ENCODE results near the gene RPAIN. TPM values are rescaled to one million over a fixed set of nuclear protein-coding genes. Genes with fewer than 3 reads are reported as not detected.

Gene RPAIN
- total and polyA plus RNA-seq, 2 of the 8 experiments (the other 6 are each of a cell fraction or from before 2014, with no cell fraction given), result 54.5 to 57.7 TPM

DNA sequence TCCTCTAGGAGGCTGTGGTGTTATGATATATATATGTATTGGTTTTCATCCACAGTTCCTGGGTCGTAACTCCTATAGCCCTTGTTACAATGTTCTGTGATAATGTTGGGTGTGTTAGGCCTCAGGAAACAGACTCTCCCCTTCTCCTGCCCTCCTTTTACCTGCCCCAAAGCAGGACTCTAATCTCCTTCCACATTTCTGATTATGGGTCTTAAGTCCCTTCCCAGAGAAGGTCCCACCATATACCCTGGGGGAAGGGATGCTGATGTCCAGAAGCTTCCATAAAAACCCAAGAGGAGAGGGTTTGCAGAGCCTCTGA, 19.4 kb downstream of the RPAIN start:
- ChIA-PET CTCF (ENCODE audit: partially characterized antibody) (interaction anchor here (0.6 to 3.1 kb wide), 16 partner anchors 8 to 83 kb away, joined by 3 to 18 read pairs (median 4); partner anchors contain the start of gene DHX33), POLR2A (ENCODE audit: partially characterized antibody) (interaction anchor here (0.9 to 21.2 kb wide), 14 partner anchors 9 to 82 kb away, joined by 3 to 228 read pairs (median 4); partner anchors contain the start of genes DERL2, DHX33, MIS12 and NUP88)
- H3K9me3 ChIP-seq (ENCODE audit: insufficient read depth in 2 of 2, low read depth in 1 of 2, low read length in 1 of 2), result no peaks in the 10 kb centered on the region
- H2BK20ac ChIP-seq (ENCODE audit: low read length), result no peak overlapping the region
- no peak overlapping the region for H3K9ac ChIP-seq (replicated peaks in 1 of 4; ENCODE audit: extremely low read depth in 1 of 4, low read depth in 3 of 4, low read length in 3 of 4)
- peaks cover 5 to 23% of the 10 kb centered on the region in 2 experiments for H4K20me1 ChIP-seq (replicated peaks in 1 of 2; ENCODE audit: control insufficient read depth in 1 of 2, insufficient read depth in 2 of 2, low read length in 2 of 2)
- H3K56ac ChIP-seq (replicated peaks; ENCODE audit: insufficient read length, low read depth, low read length), result no peak overlapping the region
- DNase-seq (ENCODE audit: low read depth in 1 of 2, low spot score in 2 of 2) (no peak), FAIRE-seq (no peak)
- no peak overlapping the region for H4K5ac ChIP-seq (ENCODE audit: insufficient read length, low read depth, low read length)
- no peak overlapping the region for H2BK5ac ChIP-seq (ENCODE audit: low read depth, low read length)
- no peak overlapping the region for H2AK5ac ChIP-seq (ENCODE audit: low read depth, low read length)
- peak overlapping the region in 3 of 4 experiments; percentile 10 to 99 (median 22); a peak in 4 of 8 replicates for H3K4me3 ChIP-seq (ENCODE audit: extremely low read depth in 1 of 4, insufficient read depth in 2 of 4, low read depth in 3 of 4, low read length in 4 of 4)
- H3K4me1 ChIP-seq (replicated peaks in 1 of 4; ENCODE audit: control insufficient read depth in 3 of 4, insufficient read depth in 4 of 4, low read length in 3 of 4), result no peaks in the 10 kb centered on the region; a peak in 1 of 7 replicates
- peaks cover 8% of the 10 kb centered on the region for H3K79me1 ChIP-seq (ENCODE audit: low read depth, low read length)
- H2BK15ac ChIP-seq (ENCODE audit: low read length), result no peak overlapping the region
- H3K27me3 ChIP-seq (replicated peaks in 1 of 4; ENCODE audit: control insufficient read depth in 3 of 4, extremely low read depth in 1 of 4, insufficient read depth in 3 of 4, low read length in 3 of 4), result no peaks in the 10 kb centered on the region
- WGBS, 2 experiments (ENCODE audit: extremely low coverage in 1 of 2, insufficient coverage in 1 of 2, insufficient read length in 1 of 2, insufficient replicate concordance in 2 of 2, low coverage in 1 of 2, low lambda C conversion rate in 2 of 2, missing lambda C conversion rate in 1 of 2), result 54% methylated on average over 1 of the region's 1 CpG; no CpG with 5 or more reads in 1 of the 2 experiments
- no peak overlapping the region for H3K23ac ChIP-seq (ENCODE audit: insufficient read length)
- no peak overlapping the region for H3K4ac ChIP-seq (replicated peaks; ENCODE audit: insufficient read length, low read depth, low read length)
- peak overlapping the region; percentile 81; the same call in 1 of the 2 replicates for H4K8ac ChIP-seq (ENCODE audit: extremely low read depth, insufficient read depth, low read length)
- peaks cover 2% of the 10 kb centered on the region; the same call in 1 of the 2 replicates for H3K23me2 ChIP-seq (ENCODE audit: low read depth, low read length)
- H2AFZ ChIP-seq (ENCODE audit: low read length), result no peak overlapping the region
- peak overlapping the region; percentile 7 to 65 for H3K4me2 ChIP-seq (ENCODE audit: insufficient read depth in 1 of 2, low read depth in 2 of 2, low read length in 2 of 2)
- no peak overlapping the region for H3K18ac ChIP-seq (ENCODE audit: extremely low read depth, low read length)
- no peak overlapping the region for H3K14ac ChIP-seq (ENCODE audit: insufficient read length)
- peaks cover 19 to 56% (median 38%) of the 10 kb centered on the region in 4 experiments for H3K36me3 ChIP-seq (ENCODE audit: control insufficient read depth in 2 of 4, insufficient read depth in 4 of 4, low read length in 3 of 4)
- H3K27ac ChIP-seq (ENCODE audit: low read depth, low read length), result no peak overlapping the region
- no peak overlapping the region for H2BK12ac ChIP-seq (ENCODE audit: low read depth, low read length)
- no peak overlapping the region for H2BK120ac ChIP-seq (replicated peaks; ENCODE audit: low read depth, low read length)
- H4K91ac ChIP-seq (replicated peaks; ENCODE audit: insufficient read length, low read length), result no peak overlapping the region
- TF ChIP-seq SAP30 (IDR thresholded peaks at IDR 0.05; ENCODE audit: insufficient read depth, insufficient replicate concordance, low read length) (no peak), KDM1A (IDR thresholded peaks at IDR 0.05; ENCODE audit: borderline replicate concordance, low read length) (no peak), TCF12 (IDR thresholded peaks at IDR 0.05; ENCODE audit: low read depth, low read length) (no peak), KDM4A (IDR thresholded peaks at IDR 0.05; ENCODE audit: low read depth, low read length, severe bottlenecking) (no peak), POU5F1 (IDR thresholded peaks at IDR 0.05; ENCODE audit: low read depth, low read length) (no peak), KDM5A (IDR thresholded peaks at IDR 0.05; ENCODE audit: low read length) (no peak), ZNF274 (IDR thresholded peaks at IDR 0.05; ENCODE audit: borderline replicate concordance, extremely low read depth, low read length) (no peak)
- H3K79me2 ChIP-seq (ENCODE audit: control insufficient read depth in 1 of 2, insufficient read depth in 2 of 2, low read length in 2 of 2), result peaks cover 12 to 49% of the 10 kb centered on the region in 2 experiments

Data from H1 (cell line).